ENCODE data around the gene WWOX.

The WWOX gene

GRCh38 chr16:78309763-78310162 is 210.3 kb downstream of the WWOX start:
- DNase-seq: no peak

- no peak for DNase-seq
These were observed 210.7 kb downstream of the WWOX start for GRCh38 chr16:78310196-78310595.

GRCh38 chr16:78310990-78311561 is 211.6 kb downstream of the WWOX start:
- DNase-seq: no peak

GRCh38 chr16:78311831-78312230 is 212.4 kb downstream of the WWOX start:
- DNase-seq: no peak

GRCh38 chr16:78317564-78318240 is 218.2 kb downstream of the WWOX start:
- DNase-seq: no peak

GRCh38 chr16:78321620-78322360 is 222.3 kb downstream of the WWOX start:
- no peak for DNase-seq

GRCh38 chr16:78323315-78323714 is 223.9 kb downstream of the WWOX start:
- DNase-seq: no peak

- no peak for DNase-seq
These were observed 225.3 kb downstream of the WWOX start for GRCh38 chr16:78324649-78325285.

GRCh38 chr16:78325468-78326352 is 226.3 kb downstream of the WWOX start:
- DNase-seq: no peak

- no peak for DNase-seq
These were observed 227.3 kb downstream of the WWOX start for GRCh38 chr16:78326731-78327130.

- DNase-seq: no peak
These were observed 232.3 kb downstream of the WWOX start for GRCh38 chr16:78331731-78332130.

- no peak for DNase-seq
These were observed 234.4 kb downstream of the WWOX start for GRCh38 chr16:78333808-78334207.

- DNase-seq: no peak
These were observed 241.1 kb downstream of the WWOX start for GRCh38 chr16:78340590-78340989.

- DNase-seq: no peak
These were observed 248.6 kb downstream of the WWOX start for GRCh38 chr16:78348068-78348467.

GRCh38 chr16:78348886-78349285 is 249.4 kb downstream of the WWOX start:
- DNase-seq: no peak

GRCh38 chr16:78352184-78352583 is 252.7 kb downstream of the WWOX start:
- DNase-seq: no peak

- no peak for DNase-seq
These were observed 254.3 kb downstream of the WWOX start for GRCh38 chr16:78353640-78354275.

GRCh38 chr16:78362524-78363135 is 263.2 kb downstream of the WWOX start:
- no peak for DNase-seq

- DNase-seq: no peak
These were observed 264.5 kb downstream of the WWOX start for GRCh38 chr16:78363843-78364555.

- DNase-seq: no peak
These were observed 265.1 kb downstream of the WWOX start for GRCh38 chr16:78364556-78364880.

- DNase-seq: no peak
These were observed 265.9 kb downstream of the WWOX start for GRCh38 chr16:78365366-78365765.
